Measurements from ENCODE around the gene USP46. TPM values are rescaled to one million over a fixed set of nuclear protein-coding genes. Genes with fewer than 3 reads are reported as not detected.

USP46 gene
- total RNA-seq, 2 experiments from 2014 or later: 13.1 to 15.0 TPM

DNA sequence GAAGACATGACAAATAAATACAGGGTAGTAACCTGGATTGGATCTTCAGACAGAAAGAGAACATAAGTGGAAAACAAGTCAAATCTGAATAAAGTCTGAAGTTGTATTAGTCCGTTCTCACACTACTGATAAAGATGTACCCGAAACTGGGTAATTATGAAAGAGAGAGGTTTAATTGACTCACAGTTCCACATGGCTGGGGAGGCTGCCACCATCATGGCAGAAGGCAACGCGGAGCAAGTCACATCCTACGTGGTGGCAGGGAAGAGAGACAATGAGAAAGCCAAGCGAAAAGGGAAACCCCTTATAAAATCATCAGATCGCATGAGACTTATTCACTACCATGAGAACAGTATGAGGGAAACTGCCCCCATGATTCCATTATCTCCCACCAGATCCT is 82.8 kb downstream of the USP46 start:
- POLR2A ChIA-PET: no interaction called here
- Mint-ChIP-seq H3K4me3 (no peak overlapping the region), H3K27me3 (peaks cover 2% of the 10 kb centered on the region), H3K36me3 (ENCODE audit: low read depth) (no peaks in the 10 kb centered on the region), H3K27ac (no peak overlapping the region), H3K9me3 (no peaks in the 10 kb centered on the region), H3K4me1 (peaks cover 2% of the 10 kb centered on the region)
- CTCF ChIA-PET: no interaction called here
- DNase-seq: no peak

DNA sequence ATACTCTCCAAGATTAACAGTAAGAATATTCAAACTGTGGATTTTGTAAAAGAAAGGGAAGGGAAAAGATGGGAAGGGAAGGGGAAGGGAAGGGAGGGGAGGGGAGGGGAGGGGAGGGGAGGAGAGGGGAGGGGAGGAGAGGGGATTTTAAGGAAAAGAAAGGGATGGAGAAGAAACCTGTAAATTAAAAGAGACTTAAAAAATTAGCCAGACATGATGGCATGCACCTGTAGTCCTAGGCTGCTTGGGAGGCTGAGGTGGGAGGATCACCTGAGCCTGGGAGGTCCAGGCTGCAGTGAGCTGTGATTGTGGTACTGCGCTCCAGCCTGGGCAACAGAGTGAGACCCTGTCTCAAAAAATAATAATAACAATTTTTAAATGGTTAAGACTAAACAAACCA is 83.7 kb downstream of the USP46 start:
- DNase-seq: no peak
- H3K27me3 Mint-ChIP-seq: peaks cover 2% of the 10 kb centered on the region
- ChIA-PET CTCF (no interaction called here), POLR2A (no interaction called here)
- H3K9me3 Mint-ChIP-seq: no peaks in the 10 kb centered on the region
- no peak overlapping the region for H3K4me3 Mint-ChIP-seq
- peaks cover 2% of the 10 kb centered on the region for H3K4me1 Mint-ChIP-seq
- H3K36me3 Mint-ChIP-seq (ENCODE audit: low read depth): no peaks in the 10 kb centered on the region
- no peak overlapping the region for H3K27ac Mint-ChIP-seq

DNA sequence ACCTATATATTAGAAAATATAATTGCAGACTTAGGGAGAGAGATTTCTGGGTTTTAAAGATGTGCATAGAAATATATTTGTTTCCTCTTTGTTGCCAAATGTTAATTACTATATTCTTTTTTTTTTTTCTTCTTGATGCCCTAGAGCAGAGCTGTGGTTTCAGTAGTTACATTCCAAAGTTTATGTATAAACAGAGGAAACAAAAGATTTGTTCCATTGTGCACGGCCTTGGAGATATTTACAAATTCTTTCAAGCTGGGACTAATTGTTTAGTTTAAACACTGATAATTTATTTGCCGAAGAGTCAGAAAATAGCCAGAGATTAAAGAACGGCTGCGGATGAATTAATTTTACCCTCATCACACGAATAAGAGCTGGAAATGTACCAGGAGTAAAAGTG is 85.1 kb downstream of the USP46 start:
- Mint-ChIP-seq H3K9me3 (no peaks in the 10 kb centered on the region), H3K27me3 (peaks cover 2% of the 10 kb centered on the region), H3K36me3 (ENCODE audit: low read depth) (no peaks in the 10 kb centered on the region), H3K4me1 (peaks cover 2% of the 10 kb centered on the region), H3K27ac (no peak overlapping the region), H3K4me3 (no peak overlapping the region)
- POLR2A ChIA-PET: no interaction called here
- CTCF ChIA-PET: interaction anchor here (1.4 kb wide), 1 partner anchor 14 kb away, joined by 3 read pairs; no protein-coding TSS in a partner anchor
- DNase-seq: no peak

DNA sequence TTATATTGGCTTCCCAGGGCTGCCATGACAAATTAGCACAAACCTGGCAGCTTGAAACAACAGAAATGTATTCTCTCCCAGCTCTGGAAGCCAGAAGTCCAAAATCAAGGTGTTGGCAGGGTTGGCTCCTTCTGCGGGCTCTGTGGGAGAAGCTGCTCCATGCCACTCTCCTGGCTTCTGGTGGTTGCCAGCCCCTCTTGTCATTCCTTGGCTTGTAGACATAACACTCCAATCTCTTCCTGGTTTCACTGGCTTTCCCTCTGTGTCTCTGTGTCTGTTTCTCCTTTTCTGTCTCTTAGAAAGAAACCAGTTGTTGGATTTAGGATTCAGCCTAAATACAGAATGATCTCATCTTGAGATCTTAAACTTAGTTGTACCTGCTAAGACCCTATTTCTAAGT is 85.5 kb downstream of the USP46 start:
- Mint-ChIP-seq H3K4me3 (no peak overlapping the region), H3K4me1 (peaks cover 2% of the 10 kb centered on the region), H3K27ac (no peak overlapping the region), H3K27me3 (peaks cover 2% of the 10 kb centered on the region), H3K9me3 (no peaks in the 10 kb centered on the region), H3K36me3 (ENCODE audit: low read depth) (no peaks in the 10 kb centered on the region)
- CTCF ChIA-PET: interaction anchor here (1.4 kb wide), 1 partner anchor 14 kb away, joined by 3 read pairs; no protein-coding TSS in a partner anchor
- POLR2A ChIA-PET: no interaction called here
- no peak for DNase-seq

DNA sequence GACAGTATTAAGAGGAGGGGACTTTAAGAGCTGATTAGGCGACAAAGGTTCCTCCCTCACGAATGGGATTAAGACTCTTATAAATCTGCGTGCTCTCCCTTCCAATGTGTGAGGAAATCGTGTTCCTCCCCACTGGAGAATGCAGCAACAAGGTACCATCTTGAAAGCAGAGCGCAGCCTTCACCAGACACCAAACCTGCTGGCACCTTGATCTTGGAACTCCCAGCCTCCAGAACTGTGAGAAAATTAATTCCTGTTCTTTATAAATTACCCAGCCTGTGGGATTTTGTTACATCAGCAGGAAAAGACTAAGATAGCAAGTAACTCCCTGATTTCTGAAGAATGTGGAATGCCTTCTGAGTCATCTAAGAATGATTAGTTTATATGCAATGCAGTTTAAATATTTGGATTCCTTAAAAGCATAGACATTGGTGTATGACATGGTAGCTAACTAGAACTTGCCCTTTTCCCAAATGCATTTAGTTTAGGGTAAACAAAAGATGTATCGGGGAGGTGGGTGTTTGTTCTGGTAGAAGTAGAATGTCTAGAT is 86.1 kb downstream of the USP46 start:
- Mint-ChIP-seq H3K9me3 (no peaks in the 10 kb centered on the region), H3K4me1 (peaks cover 2% of the 10 kb centered on the region), H3K4me3 (no peak overlapping the region), H3K36me3 (ENCODE audit: low read depth) (no peaks in the 10 kb centered on the region), H3K27ac (no peak overlapping the region), H3K27me3 (peaks cover 2% of the 10 kb centered on the region)
- ChIA-PET CTCF (no interaction called here), POLR2A (no interaction called here)
- DNase-seq: no peak

DNA sequence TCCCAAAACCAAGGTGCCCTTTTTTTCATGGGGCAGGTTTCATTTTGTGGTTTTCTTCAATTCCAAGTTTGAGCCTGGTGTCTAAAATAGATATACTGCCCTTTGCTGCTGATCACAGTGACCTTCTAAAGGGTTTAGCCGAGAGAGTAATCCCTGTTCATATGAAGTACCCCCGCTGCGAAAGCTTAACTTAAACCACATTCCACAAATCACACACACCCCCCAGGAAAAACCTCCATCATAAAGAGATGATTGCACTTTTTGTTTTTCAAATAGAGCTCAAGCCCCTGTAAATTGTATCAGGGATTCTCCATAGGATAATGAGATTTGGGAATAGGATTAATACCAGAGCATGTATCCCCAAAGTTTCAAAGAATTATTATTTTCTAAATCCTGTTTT is 90.8 kb downstream of the USP46 start:
- ChIA-PET POLR2A (no interaction called here), CTCF (no interaction called here)
- Mint-ChIP-seq H3K9me3 (no peaks in the 10 kb centered on the region), H3K4me1 (no peaks in the 10 kb centered on the region), H3K4me3 (no peak overlapping the region), H3K27me3 (peaks cover 6% of the 10 kb centered on the region), H3K27ac (no peak overlapping the region), H3K36me3 (ENCODE audit: low read depth) (no peaks in the 10 kb centered on the region)
- DNase-seq: no peak

DNA sequence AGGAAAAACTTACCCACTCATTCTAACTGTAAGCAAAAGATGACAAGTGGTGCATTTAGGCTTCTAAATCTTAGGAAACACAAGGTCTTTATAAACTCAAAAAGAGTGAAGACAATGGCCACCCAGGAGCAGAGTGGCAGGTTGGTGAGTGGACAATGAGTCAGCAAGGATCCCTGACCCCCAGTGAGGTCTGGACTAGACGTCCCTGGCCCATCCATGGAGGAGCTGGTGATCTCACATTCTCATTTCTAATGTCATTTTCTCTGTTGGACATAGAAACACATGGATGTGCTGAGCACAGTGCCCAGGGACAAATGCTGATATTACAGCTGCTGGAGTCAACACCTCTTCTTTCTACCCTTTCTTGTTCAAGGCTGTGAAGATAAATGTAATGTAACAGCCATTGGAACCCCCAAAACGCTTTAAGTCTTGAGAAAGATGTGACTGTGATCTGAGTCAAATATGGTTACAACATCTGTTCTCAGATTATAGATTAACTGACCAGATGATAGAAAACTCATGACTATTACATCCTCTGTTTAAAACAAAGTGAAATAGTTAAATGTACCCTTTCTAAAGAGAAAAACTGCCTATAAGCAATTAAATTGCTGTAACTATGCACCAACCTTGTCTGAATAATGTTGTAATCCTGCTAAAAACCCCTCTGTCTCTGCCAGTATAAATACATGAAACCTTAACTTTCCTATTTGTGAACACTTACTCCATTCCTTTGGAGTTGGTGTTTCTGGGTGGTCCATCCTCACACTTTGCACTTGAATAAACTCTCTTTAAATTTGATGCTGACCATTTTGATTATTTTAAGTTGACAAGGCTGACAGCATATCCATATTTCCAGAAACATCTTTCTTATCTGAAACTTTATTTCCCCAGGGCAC is 92.7 kb downstream of the USP46 start:
- H3K4me1 Mint-ChIP-seq: no peaks in the 10 kb centered on the region
- H3K27ac Mint-ChIP-seq: no peak overlapping the region
- POLR2A ChIA-PET: no interaction called here
- H3K4me3 Mint-ChIP-seq: no peak overlapping the region
- no peaks in the 10 kb centered on the region for H3K36me3 Mint-ChIP-seq (ENCODE audit: low read depth)
- CTCF ChIA-PET: no interaction called here
- DNase-seq: no peak
- H3K27me3 Mint-ChIP-seq: peaks cover 6% of the 10 kb centered on the region
- H3K9me3 Mint-ChIP-seq: no peaks in the 10 kb centered on the region

DNA sequence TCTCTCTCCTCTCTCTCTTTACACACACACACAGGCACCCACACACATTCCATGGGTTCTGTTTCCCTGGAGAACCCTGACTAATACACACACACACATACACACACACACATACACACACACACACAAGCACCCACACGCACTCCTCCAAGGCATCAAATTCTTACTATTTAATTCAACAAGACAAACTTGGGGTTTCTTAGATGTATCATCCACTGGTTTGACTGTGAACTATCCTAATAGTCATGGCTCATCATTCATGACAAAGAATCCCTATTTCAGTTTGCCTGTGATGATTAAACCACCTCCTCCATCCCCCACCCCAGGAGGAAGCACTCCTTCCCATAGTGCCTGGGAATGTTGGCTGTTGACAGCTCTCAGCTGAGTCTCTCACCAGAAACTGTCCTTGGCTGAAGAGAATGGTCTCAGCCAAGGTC is 98.2 kb downstream of the USP46 start:
- CTCF ChIA-PET: no interaction called here
- DNase-seq: no peak
- H3K4me1 Mint-ChIP-seq: no peaks in the 10 kb centered on the region
- H3K4me3 Mint-ChIP-seq: no peak overlapping the region
- H3K36me3 Mint-ChIP-seq (ENCODE audit: low read depth): no peaks in the 10 kb centered on the region
- H3K27me3 Mint-ChIP-seq: peaks cover 7% of the 10 kb centered on the region
- no peak overlapping the region for H3K27ac Mint-ChIP-seq
- no peaks in the 10 kb centered on the region for H3K9me3 Mint-ChIP-seq
- POLR2A ChIA-PET: no interaction called here

DNA sequence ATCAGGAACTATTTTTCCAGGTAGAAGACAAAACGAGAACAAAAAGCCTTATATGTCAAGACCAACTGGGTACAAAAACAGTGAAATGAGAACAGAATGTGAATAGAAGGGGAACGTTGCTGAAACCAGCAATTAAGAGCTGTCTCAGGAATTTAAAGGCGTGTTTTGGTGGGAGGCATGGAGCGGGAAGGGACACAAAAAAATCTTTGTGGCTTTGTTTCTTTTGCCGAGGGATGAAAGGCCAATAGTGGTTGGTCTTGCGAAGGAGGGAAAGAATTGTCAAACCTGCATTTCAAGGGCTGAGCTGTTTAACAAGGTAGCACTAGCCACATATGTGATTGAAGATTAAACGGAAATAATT is 103.8 kb downstream of the USP46 start:
- Mint-ChIP-seq H3K4me1 (no peaks in the 10 kb centered on the region), H3K4me3 (no peak overlapping the region), H3K27ac (no peak overlapping the region), H3K36me3 (ENCODE audit: low read depth) (no peaks in the 10 kb centered on the region), H3K27me3 (peaks cover 17% of the 10 kb centered on the region), H3K9me3 (no peaks in the 10 kb centered on the region)
- ChIA-PET POLR2A (no interaction called here), CTCF (no interaction called here)
- DNase-seq: no peak

DNA sequence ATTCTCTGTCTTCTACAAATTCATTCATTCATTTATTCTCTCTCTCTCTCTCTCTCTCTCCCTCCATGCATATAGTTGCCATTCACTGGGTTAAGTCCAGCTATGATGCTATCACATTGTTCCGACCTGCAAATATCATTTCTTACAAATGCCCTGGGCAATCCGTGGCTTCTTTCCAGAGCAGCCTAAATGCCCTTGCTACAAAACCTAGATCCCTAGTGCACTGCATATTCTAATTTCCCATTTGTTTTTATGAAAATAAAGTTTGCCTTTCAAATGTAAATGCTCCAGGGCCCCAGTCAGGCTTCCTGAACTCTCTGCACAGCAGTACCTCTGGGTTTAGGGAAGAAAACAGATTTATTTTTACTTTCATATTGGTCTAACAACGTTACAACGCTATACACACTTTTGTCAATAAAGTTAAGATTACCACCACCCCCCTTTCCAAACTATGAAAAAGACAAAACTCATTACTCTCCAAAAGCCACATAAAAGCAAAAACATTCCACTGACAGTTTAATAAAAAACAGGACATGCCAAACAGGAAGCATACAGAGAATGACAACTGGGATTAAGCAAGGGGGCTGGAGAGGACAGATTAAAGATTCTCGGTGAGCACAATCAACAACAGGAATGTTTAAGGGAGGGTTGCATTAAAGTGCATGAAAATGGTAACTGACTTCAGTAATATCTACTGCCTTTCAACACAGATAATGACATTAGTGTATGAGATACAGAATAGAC is 104.3 kb downstream of the USP46 start:
- no peak overlapping the region for H3K4me3 Mint-ChIP-seq
- no peak for DNase-seq
- CTCF ChIA-PET: no interaction called here

DNA sequence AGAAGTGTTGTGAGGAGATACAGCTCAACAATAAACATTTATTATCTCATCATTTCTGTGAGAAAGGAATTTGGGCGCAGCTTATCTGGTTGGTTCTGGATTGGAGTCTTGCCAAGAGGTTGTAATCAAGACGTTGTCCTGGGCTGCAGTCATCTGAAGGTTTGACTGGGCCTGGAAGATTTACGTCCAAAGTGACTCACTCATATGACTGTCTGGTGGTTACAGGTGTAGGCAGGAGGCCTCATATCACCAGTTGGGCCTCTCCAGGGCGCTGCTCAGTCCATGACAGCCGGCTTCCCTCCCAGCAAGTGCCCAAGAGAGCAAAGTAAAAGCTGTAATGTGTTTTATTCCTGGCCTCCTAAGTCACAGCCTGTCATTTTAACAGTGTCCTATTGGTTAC is 106.3 kb downstream of the USP46 start:
- Mint-ChIP-seq H3K36me3 (ENCODE audit: low read depth) (no peaks in the 10 kb centered on the region), H3K27me3 (peaks cover 27% of the 10 kb centered on the region), H3K4me1 (no peaks in the 10 kb centered on the region), H3K27ac (no peak overlapping the region), H3K9me3 (no peaks in the 10 kb centered on the region), H3K4me3 (no peak overlapping the region)
- no peak for DNase-seq
- CTCF ChIA-PET: interaction anchor here (1.5 kb wide), 1 partner anchor 132 kb away, joined by 3 read pairs; no protein-coding TSS in a partner anchor
- POLR2A ChIA-PET: no interaction called here

More for the DNA sequence above, 104.3 kb downstream of the USP46 start:
- Mint-ChIP-seq H3K27me3 (peaks cover 17% of the 10 kb centered on the region), H3K36me3 (ENCODE audit: low read depth) (no peaks in the 10 kb centered on the region), H3K27ac (no peak overlapping the region), H3K9me3 (no peaks in the 10 kb centered on the region), H3K4me1 (no peaks in the 10 kb centered on the region)
- POLR2A ChIA-PET: no interaction called here

DNA sequence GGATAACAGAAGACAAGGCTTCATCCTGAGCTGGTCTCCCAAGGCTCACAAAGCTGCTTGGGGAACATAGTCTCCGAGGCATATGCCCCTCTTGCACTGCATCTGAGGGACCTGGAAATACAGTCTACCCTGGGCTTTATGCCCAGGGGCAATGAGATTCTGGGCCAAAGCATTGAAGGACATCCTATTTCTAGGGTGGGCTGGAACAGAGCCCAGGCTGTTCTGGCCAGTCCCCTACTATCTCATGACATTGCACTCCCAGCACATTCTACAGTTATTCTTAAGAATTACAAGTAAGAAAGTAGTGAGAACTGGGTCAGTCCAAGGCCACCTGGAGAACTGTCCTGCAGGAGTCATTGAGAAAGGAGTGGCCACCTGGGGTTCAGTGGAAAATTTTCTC is 107.6 kb downstream of the USP46 start:
- Mint-ChIP-seq H3K4me1 (no peaks in the 10 kb centered on the region), H3K27me3 (peaks cover 22% of the 10 kb centered on the region), H3K9me3 (no peaks in the 10 kb centered on the region), H3K27ac (no peak overlapping the region), H3K36me3 (ENCODE audit: low read depth) (no peaks in the 10 kb centered on the region), H3K4me3 (no peak overlapping the region)
- POLR2A ChIA-PET: no interaction called here
- no peak for DNase-seq
- CTCF ChIA-PET: interaction anchor here (1.5 kb wide), 1 partner anchor 133 kb away, joined by 3 read pairs; no protein-coding TSS in a partner anchor

DNA sequence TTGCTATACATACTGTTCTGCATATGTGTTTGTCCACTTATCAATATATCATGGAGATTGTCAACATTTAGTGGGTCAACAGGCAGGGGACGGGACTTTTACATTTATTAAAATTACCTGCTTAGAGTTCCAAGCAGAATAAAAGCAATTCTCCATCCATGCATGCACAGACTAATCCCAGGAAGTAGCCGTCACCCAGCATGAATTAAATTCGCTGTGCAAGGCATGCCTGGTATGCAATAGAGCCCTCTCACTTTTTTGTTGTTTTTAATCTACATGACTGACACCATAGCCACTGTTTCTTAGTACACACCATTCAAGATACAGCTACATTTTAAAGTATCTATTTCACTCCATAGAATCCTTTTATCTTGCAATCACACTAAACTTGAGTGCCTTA is 108.9 kb downstream of the USP46 start:
- Mint-ChIP-seq H3K27me3 (peaks cover 21% of the 10 kb centered on the region), H3K4me1 (peaks cover 1% of the 10 kb centered on the region), H3K36me3 (ENCODE audit: low read depth) (no peaks in the 10 kb centered on the region), H3K27ac (no peak overlapping the region), H3K9me3 (no peaks in the 10 kb centered on the region), H3K4me3 (no peak overlapping the region)
- CTCF ChIA-PET: interaction anchor here (0.8 to 1.2 kb wide), 2 partner anchors 114 to 433 kb away, joined by 3 to 4 read pairs; no protein-coding TSS in a partner anchor
- no peak for DNase-seq
- POLR2A ChIA-PET: no interaction called here

All from activated CD4-positive, alpha-beta memory T cell treated with anti-CD3 and anti-CD28 coated beads, Interleukin-2, amount 10 ng/mL, durations not matched to agents 7 days and 5 days (primary cell).